ENCODE results near the gene PDF. TPM values are rescaled to one million over a fixed set of nuclear protein-coding genes. Genes with fewer than 3 reads are reported as not detected.

Gene PDF
- total RNA-seq, 2 experiments from 2014 or later = 37.8 to 54.8 TPM

- intact Hi-C loops (cut with micrococcal nuclease; ENCODE audit: unreplicated experiment) = no loop called here
- POLR2A ChIA-PET = interaction anchor here (1.2 kb wide), 1 partner anchor 11 kb away, joined by 5 read pairs; no protein-coding TSS in a partner anchor
- H3K9me2 ChIP-seq (ENCODE audit: insufficient read depth, low read length) = no peaks in the 10 kb centered on the region
- no peaks in the 10 kb centered on the region for H3K9me3 ChIP-seq (ENCODE audit: low read length)
- BruUV-seq (replicated peaks) = no TSS peak
- no peak overlapping the region for H3K4me3 ChIP-seq (ENCODE audit: low read depth, low read length, poor library complexity, severe bottlenecking)
- peaks cover 70% of the 10 kb centered on the region for H3K36me3 ChIP-seq (ENCODE audit: insufficient read depth, low read length)
- DNase-seq (ENCODE audit: low spot score) = no peak
- no peak for TF ChIP-seq EZH2phosphoT487 (IDR thresholded peaks at IDR 0.05; ENCODE audit: borderline replicate concordance, low read depth, low read length)
- TF ChIP-seq CTCF (conservative IDR thresholded peaks at IDR 0.05; ENCODE audit: low read length) = no peak
- H3K79me2 ChIP-seq (ENCODE audit: insufficient read depth, low read depth, low read length) = peaks cover 31% of the 10 kb centered on the region
- CTCF ChIA-PET (ENCODE audit: unreplicated experiment) = no interaction called here
- H3K4me1 ChIP-seq (ENCODE audit: insufficient read depth, low read length, poor library complexity, severe bottlenecking) = peaks cover 8% of the 10 kb centered on the region
- H3K27ac ChIP-seq (ENCODE audit: low read depth, low read length, poor library complexity, severe bottlenecking) = no peak overlapping the region
- no peak overlapping the region for H3K4me2 ChIP-seq (ENCODE audit: low read length)
- no peaks in the 10 kb centered on the region; the same call in 1 of the 2 replicates for H4K20me1 ChIP-seq (ENCODE audit: insufficient read depth, low read length)
- H2AFZ ChIP-seq (ENCODE audit: low read length) = no peak overlapping the region
These were observed 14.7 kb downstream of the PDF start for GRCh38 chr16:69315486-69316311.

- ChIA-PET CTCF (ENCODE audit: unreplicated experiment) (no interaction called here), POLR2A (interaction anchor here (1.2 kb wide), 1 partner anchor 13 kb away, joined by 5 read pairs; no protein-coding TSS in a partner anchor)
- DNase-seq (ENCODE audit: low spot score) = no peak
- Histone ChIP-seq H3K9me3 (ENCODE audit: low read length) (no peaks in the 10 kb centered on the region), H3K36me3 (ENCODE audit: insufficient read depth, low read length) (peaks cover 59% of the 10 kb centered on the region), H3K27ac (ENCODE audit: low read depth, low read length, poor library complexity, severe bottlenecking) (no peak overlapping the region), H3K9me2 (ENCODE audit: insufficient read depth, low read length) (no peaks in the 10 kb centered on the region), H2AFZ (ENCODE audit: low read length) (no peak overlapping the region), H3K79me2 (ENCODE audit: insufficient read depth, low read depth, low read length) (peaks cover 31% of the 10 kb centered on the region), H3K4me2 (ENCODE audit: low read length) (no peak overlapping the region), H4K20me1 (ENCODE audit: insufficient read depth, low read length) (no peaks in the 10 kb centered on the region; the same call in 1 of the 2 replicates), H3K4me1 (ENCODE audit: insufficient read depth, low read length, poor library complexity, severe bottlenecking) (peaks cover 12% of the 10 kb centered on the region), H3K4me3 (ENCODE audit: low read depth, low read length, poor library complexity, severe bottlenecking) (no peak overlapping the region)
- BruUV-seq (replicated peaks) = no TSS peak
- no peak for TF ChIP-seq CTCF (conservative IDR thresholded peaks at IDR 0.05; ENCODE audit: low read length)
- no peak for TF ChIP-seq EZH2phosphoT487 (IDR thresholded peaks at IDR 0.05; ENCODE audit: borderline replicate concordance, low read depth, low read length)
- intact Hi-C loops (cut with micrococcal nuclease; ENCODE audit: unreplicated experiment) = no loop called here
These were observed 15.9 kb downstream of the PDF start for GRCh38 chr16:69314534-69314933.

DNA sequence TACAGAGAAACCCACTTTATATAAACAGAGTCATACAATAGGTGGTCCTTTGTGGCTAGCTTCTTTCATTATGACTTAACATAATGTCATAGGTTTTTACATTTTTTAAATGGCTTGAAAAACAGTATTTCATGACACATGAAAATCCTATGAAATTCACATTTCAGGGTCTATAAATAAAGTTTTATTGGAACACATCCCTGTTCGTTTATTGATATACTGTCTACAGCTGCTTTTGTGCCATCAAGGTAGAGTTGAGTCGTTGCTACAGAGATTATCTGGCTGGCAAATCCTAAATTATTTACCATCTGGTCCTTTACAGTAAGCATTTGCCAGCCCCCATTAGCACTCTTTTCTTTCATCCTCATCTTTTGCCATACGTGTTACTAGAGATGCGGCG is 16.9 kb downstream of the PDF start:
- peaks cover 12% of the 10 kb centered on the region for H3K4me1 ChIP-seq (ENCODE audit: insufficient read depth, low read length, poor library complexity, severe bottlenecking)
- peaks cover 48% of the 10 kb centered on the region for H3K36me3 ChIP-seq (ENCODE audit: insufficient read depth, low read length)
- no peak for DNase-seq (ENCODE audit: low spot score)
- peaks cover 31% of the 10 kb centered on the region for H3K79me2 ChIP-seq (ENCODE audit: insufficient read depth, low read depth, low read length)
- no peak overlapping the region for H3K27ac ChIP-seq (ENCODE audit: low read depth, low read length, poor library complexity, severe bottlenecking)
- TF ChIP-seq CTCF (conservative IDR thresholded peaks at IDR 0.05; ENCODE audit: low read length) (no peak), EZH2phosphoT487 (IDR thresholded peaks at IDR 0.05; ENCODE audit: borderline replicate concordance, low read depth, low read length) (no peak)
- no TSS peak for BruUV-seq (replicated peaks)
- intact Hi-C loops (cut with micrococcal nuclease; ENCODE audit: unreplicated experiment) = no loop called here
- no peak overlapping the region for H3K4me3 ChIP-seq (ENCODE audit: low read depth, low read length, poor library complexity, severe bottlenecking)
- no peaks in the 10 kb centered on the region for H3K9me2 ChIP-seq (ENCODE audit: insufficient read depth, low read length)
- ChIA-PET POLR2A (interaction anchor here (1.0 kb wide), 1 partner anchor 181 kb away, joined by 3 read pairs; no protein-coding TSS in a partner anchor), CTCF (ENCODE audit: unreplicated experiment) (no interaction called here)
- no peak overlapping the region for H2AFZ ChIP-seq (ENCODE audit: low read length)
- no peak overlapping the region for H3K4me2 ChIP-seq (ENCODE audit: low read length)
- no peaks in the 10 kb centered on the region for H4K20me1 ChIP-seq (ENCODE audit: insufficient read depth, low read length)
- H3K9me3 ChIP-seq (ENCODE audit: low read length) = no peaks in the 10 kb centered on the region

Data from OCI-LY7 (cell line).